ENCODE measurements around the gene VKORC1L1. TPM values are rescaled to one million over a fixed set of nuclear protein-coding genes. Genes with fewer than 3 reads are reported as not detected.
"Not testable (repeated sequence)": the region's sequence is repeated elsewhere in the genome, so short reads cannot be mapped to it uniquely, and the experiment has no call there.

The VKORC1L1 gene
- total RNA-seq, 4 donors from 2014 or later, result 16.0 to 25.8 (median 22.2) TPM

GRCh38 chr7:65866244-65866643, 6.6 kb upstream of the VKORC1L1 start:
- H3K9me3 ChIP-seq; in situ Hi-C loops (cut with MboI; ENCODE audit: low pct_ligation_motif_present in 1 of 4, low pct_unique_long_range_greater_than_20kb in 1 of 4, low sequenced_read_pairs in 3 of 4); H3K27ac ChIP-seq; H3K4me3 ChIP-seq; H3K27me3 ChIP-seq; H3K36me3 ChIP-seq; DNase-seq; H3K4me1 ChIP-seq; intact Hi-C loops (cut with DNase I; ENCODE audit: low total_unique reads): not testable (repeated sequence)
- WGBS, 2 donors (ENCODE audit: low coverage in 1 of 2), result 69% methylated on average over 3 of the region's 3 CpGs; no CpG with 5 or more reads in 1 of the 2 donors

DNA sequence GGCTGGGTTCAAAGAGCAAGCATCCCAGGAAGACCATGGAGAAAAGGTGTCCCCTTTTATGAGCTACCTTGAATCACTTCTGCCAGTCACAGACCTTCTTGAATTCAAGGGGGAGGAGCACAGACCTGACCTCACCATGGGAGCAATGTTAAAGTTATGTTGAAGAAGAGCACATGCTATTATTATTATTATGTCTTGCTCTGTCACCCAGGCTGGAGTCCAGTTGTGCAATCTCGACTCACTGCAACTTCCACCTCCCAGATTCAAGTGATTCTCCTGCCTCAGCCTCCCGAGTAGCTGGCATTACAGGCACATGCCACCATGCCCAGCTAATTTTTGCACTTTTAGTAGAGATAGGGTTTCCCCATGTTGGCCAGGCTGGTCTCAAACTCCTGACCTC, 5.2 kb upstream of the VKORC1L1 start:
- H3K9me3 ChIP-seq; H3K4me3 ChIP-seq; H3K27ac ChIP-seq; H3K27me3 ChIP-seq; intact Hi-C loops (cut with DNase I; ENCODE audit: low total_unique reads); in situ Hi-C loops (cut with MboI; ENCODE audit: low pct_ligation_motif_present in 1 of 4, low pct_unique_long_range_greater_than_20kb in 1 of 4, low sequenced_read_pairs in 3 of 4); H3K36me3 ChIP-seq; DNase-seq; H3K4me1 ChIP-seq: not testable (repeated sequence)
- 93% methylated on average over 2 of the region's 2 CpGs; no CpG with 5 or more reads in 1 of the 2 donors for WGBS, 2 donors (ENCODE audit: low coverage in 1 of 2)

GRCh38 chr7:65869312-65869711, 3.6 kb upstream of the VKORC1L1 start:
- DNase-seq; H3K9me3 ChIP-seq; H3K27ac ChIP-seq; intact Hi-C loops (cut with DNase I; ENCODE audit: low total_unique reads); H3K36me3 ChIP-seq; in situ Hi-C loops (cut with MboI; ENCODE audit: low pct_ligation_motif_present in 1 of 4, low pct_unique_long_range_greater_than_20kb in 1 of 4, low sequenced_read_pairs in 3 of 4); H3K27me3 ChIP-seq; H3K4me3 ChIP-seq: not testable (repeated sequence)
- 66 to 70% methylated on average over 5 of the region's 5 CpGs for WGBS, 2 donors (ENCODE audit: low coverage in 1 of 2)
- peaks cover 0 to 11% (median 4%) of the 10 kb centered on the region in 4 donors for H3K4me1 ChIP-seq

DNA sequence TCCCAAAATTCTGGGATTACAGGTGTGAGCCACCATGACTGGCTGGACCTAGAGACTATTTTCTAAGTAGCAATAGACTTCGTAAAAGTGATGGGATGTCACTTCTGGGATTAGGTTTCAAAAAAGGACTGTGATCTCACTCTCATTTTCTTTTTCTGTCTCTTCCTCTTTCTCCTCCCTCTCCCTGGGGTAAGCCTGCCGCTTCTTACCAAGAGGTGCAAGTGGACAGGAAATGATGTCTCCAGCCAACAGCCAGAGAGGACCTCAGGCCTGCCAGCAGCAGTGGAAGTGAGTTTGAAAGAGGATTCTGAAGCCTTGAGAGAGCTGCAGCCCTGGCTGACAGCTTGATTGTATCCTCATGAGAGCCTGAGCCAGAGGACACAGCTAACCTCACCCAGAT, 1.4 kb upstream of the VKORC1L1 start:
- H3K27ac ChIP-seq; H3K27me3 ChIP-seq; DNase-seq; H3K4me3 ChIP-seq; H3K9me3 ChIP-seq; intact Hi-C loops (cut with DNase I; ENCODE audit: low total_unique reads); H3K36me3 ChIP-seq; in situ Hi-C loops (cut with MboI; ENCODE audit: low pct_ligation_motif_present in 1 of 4, low pct_unique_long_range_greater_than_20kb in 1 of 4, low sequenced_read_pairs in 3 of 4): not testable (repeated sequence)
- H3K4me1 ChIP-seq, result peaks cover 0 to 15% (median 8%) of the 10 kb centered on the region in 4 donors
- 40 to 45% methylated on average over 1 to 2 of the region's 2 CpGs for WGBS, 2 donors (ENCODE audit: low coverage in 1 of 2)

DNA sequence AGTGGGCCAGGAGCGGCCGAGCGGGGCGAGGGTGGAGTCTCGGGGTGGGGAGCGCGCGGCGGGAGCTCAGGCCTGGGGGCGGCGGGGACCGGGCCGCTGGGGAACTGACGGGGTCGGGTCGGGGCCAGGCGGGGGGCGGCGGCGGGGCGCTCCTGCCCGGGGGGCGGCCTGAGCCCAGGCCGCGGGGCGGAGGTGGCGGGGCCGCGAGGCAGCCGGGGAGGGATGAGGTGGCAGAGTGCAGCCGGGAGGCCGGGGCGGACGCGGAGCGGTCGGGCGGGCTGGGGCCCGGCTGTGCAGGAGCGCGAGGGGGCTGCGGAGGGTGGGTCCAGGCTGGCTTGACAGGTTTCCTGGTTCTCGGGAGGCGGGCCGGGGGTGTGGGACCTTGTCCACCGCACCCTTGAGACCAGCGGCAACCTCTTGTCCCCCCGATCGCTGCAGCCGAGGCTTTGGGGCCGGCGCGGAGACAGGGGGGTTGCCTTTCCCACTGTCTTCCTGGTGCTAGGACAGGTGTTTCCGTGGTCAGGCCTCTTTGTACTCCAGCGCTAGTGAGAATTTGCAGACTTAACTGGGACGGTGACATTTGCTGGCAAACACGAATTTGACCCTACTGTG, 814 bp downstream of the VKORC1L1 start:
- H3K27me3 ChIP-seq; H3K36me3 ChIP-seq; intact Hi-C loops (cut with DNase I; ENCODE audit: low total_unique reads); in situ Hi-C loops (cut with MboI; ENCODE audit: low pct_ligation_motif_present in 1 of 4, low pct_unique_long_range_greater_than_20kb in 1 of 4, low sequenced_read_pairs in 3 of 4); H3K9me3 ChIP-seq: not testable (repeated sequence)
- Histone ChIP-seq H3K27ac (peak overlapping the region; percentile 89 to 93 (median 90)), H3K4me1 (peaks cover 0 to 15% (median 8%) of the 10 kb centered on the region in 4 donors), H3K4me3 (peak overlapping the region; percentile 92 to 98 (median 94))
- peak; percentile 39 for DNase-seq
- peak; percentile 3 for TF ChIP-seq POLR2A (IDR thresholded peaks at IDR 0.05)
- 2% methylated on average over 7 of the region's 57 CpGs; no CpG with 5 or more reads in 1 of the 2 donors for WGBS, 2 donors (ENCODE audit: low coverage in 1 of 2)

- H3K4me3 ChIP-seq; DNase-seq; H3K9me3 ChIP-seq; H3K36me3 ChIP-seq; intact Hi-C loops (cut with DNase I; ENCODE audit: low total_unique reads); H3K27me3 ChIP-seq; H3K27ac ChIP-seq; in situ Hi-C loops (cut with MboI; ENCODE audit: low pct_ligation_motif_present in 1 of 4, low pct_unique_long_range_greater_than_20kb in 1 of 4, low sequenced_read_pairs in 3 of 4): not testable (repeated sequence)
- H3K4me1 ChIP-seq, result peaks cover 0 to 19% (median 8%) of the 10 kb centered on the region in 4 donors
- WGBS, 2 donors (ENCODE audit: low coverage in 1 of 2), result 83 to 95% methylated on average over 4 of the region's 4 CpGs
Observed at GRCh38 chr7:65875715-65876114, 2.8 kb downstream of the VKORC1L1 start.

DNA sequence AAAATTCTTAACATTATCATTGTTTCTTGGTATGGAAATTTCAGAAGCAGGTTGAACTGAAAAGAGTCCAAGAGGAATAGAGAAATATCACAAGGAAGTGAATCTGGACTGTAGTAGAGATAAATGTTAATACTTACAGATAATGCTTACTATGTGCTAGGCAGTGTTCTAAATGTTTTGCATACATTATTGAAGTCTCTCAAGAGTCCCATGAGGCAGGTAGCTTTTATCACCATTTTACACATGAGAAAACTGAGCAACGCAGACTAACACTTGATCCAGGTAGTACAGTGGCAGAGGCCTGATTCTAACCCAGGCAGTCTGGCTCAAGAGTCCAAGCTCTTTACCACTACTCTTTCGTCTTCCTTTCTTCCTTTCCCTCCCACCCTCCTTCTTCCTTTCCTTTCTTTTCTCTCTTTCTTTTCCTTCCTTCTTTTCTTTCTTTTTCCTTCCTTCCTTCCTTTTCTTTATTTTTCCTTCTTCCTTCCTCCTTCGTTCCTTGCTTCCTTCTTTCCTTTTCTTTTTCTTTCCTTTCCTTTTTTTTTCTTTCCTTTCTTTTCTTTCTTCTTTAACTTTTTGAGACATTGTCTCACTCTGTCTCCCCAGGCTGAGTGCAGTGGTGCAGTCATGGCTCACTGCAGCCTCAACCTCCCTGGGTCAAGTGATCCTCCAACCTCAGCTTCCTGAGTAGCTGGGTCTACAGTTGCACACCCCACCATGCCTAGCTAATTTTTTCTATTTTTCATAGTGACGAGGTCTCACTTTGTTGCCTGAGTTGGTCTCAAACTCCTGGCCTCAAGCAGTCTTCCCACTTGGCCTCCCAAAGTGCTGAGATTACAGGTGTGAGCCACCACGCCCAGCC, 6.6 kb downstream of the VKORC1L1 start:
- WGBS, 2 donors (ENCODE audit: low coverage in 1 of 2), result 63 to 70% methylated on average over 3 to 5 of the region's 5 CpGs
- in situ Hi-C loops (cut with MboI; ENCODE audit: low pct_ligation_motif_present in 1 of 4, low pct_unique_long_range_greater_than_20kb in 1 of 4, low sequenced_read_pairs in 3 of 4); H3K36me3 ChIP-seq; H3K4me3 ChIP-seq; H3K4me1 ChIP-seq; H3K27me3 ChIP-seq; DNase-seq; H3K9me3 ChIP-seq; intact Hi-C loops (cut with DNase I; ENCODE audit: low total_unique reads): not testable (repeated sequence)
- H3K27ac ChIP-seq, result peak overlapping the region in 3 of 4 donors; percentile 5 to 57 (median 28)

- H3K9me3 ChIP-seq; H3K27me3 ChIP-seq; DNase-seq; intact Hi-C loops (cut with DNase I; ENCODE audit: low total_unique reads); H3K4me1 ChIP-seq; in situ Hi-C loops (cut with MboI; ENCODE audit: low pct_ligation_motif_present in 1 of 4, low pct_unique_long_range_greater_than_20kb in 1 of 4, low sequenced_read_pairs in 3 of 4); H3K4me3 ChIP-seq; H3K36me3 ChIP-seq: not testable (repeated sequence)
- H3K27ac ChIP-seq, result peak overlapping the region in 3 of 4 donors; percentile 5 to 57 (median 28)
- 74 to 78% methylated on average over 5 of the region's 5 CpGs for WGBS, 2 donors (ENCODE audit: low coverage in 1 of 2)
Observed at GRCh38 chr7:65880242-65880641, 7.4 kb downstream of the VKORC1L1 start.

GRCh38 chr7:65884983-65885382, 12.1 kb downstream of the VKORC1L1 start:
- H3K27me3 ChIP-seq; intact Hi-C loops (cut with DNase I; ENCODE audit: low total_unique reads); in situ Hi-C loops (cut with MboI; ENCODE audit: low pct_ligation_motif_present in 1 of 4, low pct_unique_long_range_greater_than_20kb in 1 of 4, low sequenced_read_pairs in 3 of 4); H3K4me1 ChIP-seq; H3K4me3 ChIP-seq; H3K27ac ChIP-seq; H3K36me3 ChIP-seq; H3K9me3 ChIP-seq; DNase-seq: not testable (repeated sequence)

DNA sequence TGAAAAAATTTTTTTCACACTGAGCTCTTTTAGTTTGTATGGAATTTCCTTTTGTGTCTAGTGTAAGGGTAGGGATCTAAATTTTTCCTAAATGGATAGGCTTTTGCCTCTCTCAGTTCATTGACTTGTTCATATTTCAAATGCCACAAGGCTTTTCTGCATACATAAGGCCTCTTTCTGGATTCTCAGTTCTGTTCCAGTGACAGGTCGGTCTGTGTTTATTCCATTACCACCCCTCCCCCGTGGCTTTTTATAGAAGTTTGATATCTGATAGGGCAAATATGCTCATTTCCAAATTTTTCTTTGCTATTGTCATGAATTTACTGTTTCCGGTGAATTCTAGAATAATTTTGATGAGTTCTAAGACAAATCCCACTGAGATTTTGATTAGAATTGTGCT, 12.7 kb downstream of the VKORC1L1 start:
- in situ Hi-C loops (cut with MboI; ENCODE audit: low pct_ligation_motif_present in 1 of 4, low pct_unique_long_range_greater_than_20kb in 1 of 4, low sequenced_read_pairs in 3 of 4); intact Hi-C loops (cut with DNase I; ENCODE audit: low total_unique reads): not testable (repeated sequence)

More for the DNA sequence above, 12.7 kb downstream of the VKORC1L1 start:
- not testable (repeated sequence) for H3K4me3 ChIP-seq, H3K9me3 ChIP-seq, H3K36me3 ChIP-seq, H3K27ac ChIP-seq, DNase-seq, H3K4me1 ChIP-seq, H3K27me3 ChIP-seq
- WGBS, 2 donors (ENCODE audit: low coverage in 1 of 2), result 84% methylated on average over 2 of the region's 3 CpGs; no CpG with 5 or more reads in 1 of the 2 donors
